Sigmoid colon (tissue), 4 donors: Measurements from ENCODE around the gene USH2A.

Experiments used
- EP300 ChIP-seq, 4 donors: sonication (generic); formaldehyde crosslinking; IDR thresholded peaks; one replicate each; pipeline ENCODE4 v1.6.1; 2017; ENCODE audit warnings: antibody characterized with exemption in 4 of 4
- POLR2A ChIP-seq, 2 donors: fragments of 450-650 bp; IDR thresholded peaks; one replicate each; pipeline ENCODE4 v1.6.1; 2016; ENCODE audit warnings: antibody characterized with exemption in 2 of 2, mild to moderate bottlenecking in 2 of 2, moderate library complexity in 2 of 2
- POLR2AphosphoS5 ChIP-seq, 4 donors: sonication (generic); formaldehyde crosslinking; IDR thresholded peaks; one replicate each; pipeline ENCODE4 v1.6.1; 2017; ENCODE audit warnings: antibody characterized with exemption in 4 of 4
- TF ChIP-seq, protein P1 (sequence below), 4 experiments: fragments of 450-650 bp in 3 of 4; fragments of 200-600 bp in 1 of 4; IDR thresholded peaks; one replicate each; pipeline ENCODE4 v1.5.1; 2016 to 2019; ENCODE audit warnings: antibody characterized with exemption in 4 of 4, mild to moderate bottlenecking in 3 of 4, moderate library complexity in 2 of 4

DNA sequence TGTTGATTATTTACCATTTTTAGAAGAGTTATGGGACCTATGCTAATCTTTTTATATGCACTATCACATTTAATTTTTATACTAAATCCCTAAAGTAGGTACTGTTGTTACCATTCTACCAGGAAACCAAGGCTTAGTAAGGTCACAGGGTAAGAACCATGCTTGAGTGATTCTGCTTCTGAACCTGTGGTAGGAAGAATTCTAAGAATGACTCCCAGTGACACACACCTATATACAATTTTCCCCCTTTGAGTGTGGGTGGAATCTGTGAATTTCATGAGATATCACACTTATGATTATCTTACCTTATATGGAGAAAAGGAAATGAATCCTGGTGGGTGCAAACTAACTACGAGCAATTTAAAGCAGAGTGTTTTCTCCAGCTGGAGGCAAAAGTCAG, 391.0 kb downstream of the USH2A start:
- TF ChIP-seq, protein P1, sequence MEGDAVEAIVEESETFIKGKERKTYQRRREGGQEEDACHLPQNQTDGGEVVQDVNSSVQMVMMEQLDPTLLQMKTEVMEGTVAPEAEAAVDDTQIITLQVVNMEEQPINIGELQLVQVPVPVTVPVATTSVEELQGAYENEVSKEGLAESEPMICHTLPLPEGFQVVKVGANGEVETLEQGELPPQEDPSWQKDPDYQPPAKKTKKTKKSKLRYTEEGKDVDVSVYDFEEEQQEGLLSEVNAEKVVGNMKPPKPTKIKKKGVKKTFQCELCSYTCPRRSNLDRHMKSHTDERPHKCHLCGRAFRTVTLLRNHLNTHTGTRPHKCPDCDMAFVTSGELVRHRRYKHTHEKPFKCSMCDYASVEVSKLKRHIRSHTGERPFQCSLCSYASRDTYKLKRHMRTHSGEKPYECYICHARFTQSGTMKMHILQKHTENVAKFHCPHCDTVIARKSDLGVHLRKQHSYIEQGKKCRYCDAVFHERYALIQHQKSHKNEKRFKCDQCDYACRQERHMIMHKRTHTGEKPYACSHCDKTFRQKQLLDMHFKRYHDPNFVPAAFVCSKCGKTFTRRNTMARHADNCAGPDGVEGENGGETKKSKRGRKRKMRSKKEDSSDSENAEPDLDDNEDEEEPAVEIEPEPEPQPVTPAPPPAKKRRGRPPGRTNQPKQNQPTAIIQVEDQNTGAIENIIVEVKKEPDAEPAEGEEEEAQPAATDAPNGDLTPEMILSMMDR (IDR thresholded peaks at IDR 0.05): no peak
- no peak for TF ChIP-seq POLR2AphosphoS5 (IDR thresholded peaks at IDR 0.05)
- no peak for TF ChIP-seq EP300 (IDR thresholded peaks at IDR 0.05)
- no peak for TF ChIP-seq POLR2A (IDR thresholded peaks at IDR 0.05)
